Dermis blood vessel endothelial cell (primary cell): ENCODE measurements around the gene UBB. TPM values are rescaled to one million over a fixed set of nuclear protein-coding genes. Genes with fewer than 3 reads are reported as not detected.

Experiments used
- DNase-seq: peaks from one replicate; pipeline ENCODE4 v3.0.0; 2010
- total RNA-seq: library from RNA; depleted of rRNA; stranded (reverse); fragments of >200 nt; gene quantifications from 2 replicates; pipeline ENCODE4 v1.2.3, GENCODE V29; 2014

UBB gene
- 1,676 and 1,882 TPM in 2 replicates for total RNA-seq

DNA sequence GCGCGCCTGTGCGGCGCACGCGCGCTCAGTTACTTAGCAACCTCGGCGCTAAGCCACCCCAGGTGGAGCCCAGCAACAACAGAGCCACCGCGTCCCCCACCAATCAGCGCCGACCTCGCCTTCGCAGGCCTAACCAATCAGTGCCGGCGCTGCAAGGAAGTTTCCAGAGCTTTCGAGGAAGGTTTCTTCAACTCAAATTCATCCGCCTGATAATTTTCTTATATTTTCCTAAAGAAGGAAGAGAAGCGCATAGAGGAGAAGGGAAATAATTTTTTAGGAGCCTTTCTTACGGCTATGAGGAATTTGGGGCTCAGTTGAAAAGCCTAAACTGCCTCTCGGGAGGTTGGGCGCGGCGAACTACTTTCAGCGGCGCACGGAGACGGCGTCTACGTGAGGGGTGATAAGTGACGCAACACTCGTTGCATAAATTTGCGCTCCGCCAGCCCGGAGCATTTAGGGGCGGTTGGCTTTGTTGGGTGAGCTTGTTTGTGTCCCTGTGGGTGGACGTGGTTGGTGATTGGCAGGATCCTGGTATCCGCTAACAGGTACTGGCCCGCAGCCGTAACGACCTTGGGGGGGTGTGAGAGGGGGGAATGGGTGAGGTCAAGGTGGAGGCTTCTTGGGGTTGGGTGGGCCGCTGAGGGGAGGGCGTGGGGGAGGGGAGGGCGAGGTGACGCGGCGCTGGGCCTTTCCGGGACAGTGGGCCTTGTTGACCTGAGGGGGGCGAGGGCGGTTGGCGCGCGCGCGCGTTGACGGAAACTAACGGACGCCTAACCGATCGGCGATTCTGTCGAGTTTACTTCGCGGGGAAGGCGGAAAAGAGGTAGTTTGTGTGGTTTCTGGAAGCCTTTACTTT is at the start of gene UBB:
Gene UBB, plus strand, starts transcription at position 452 of the 856 bp plus-strand sequence. CDS start 817 bp downstream, outside the sequence.
- DNase-seq: peak; percentile 99

GRCh38 chr17:16338391-16338790 is 42.5 kb upstream of the UBB start:
- DNase-seq: no peak

- no peak for DNase-seq
Observed at GRCh38 chr17:16339402-16339801, 41.5 kb upstream of the UBB start.

DNA sequence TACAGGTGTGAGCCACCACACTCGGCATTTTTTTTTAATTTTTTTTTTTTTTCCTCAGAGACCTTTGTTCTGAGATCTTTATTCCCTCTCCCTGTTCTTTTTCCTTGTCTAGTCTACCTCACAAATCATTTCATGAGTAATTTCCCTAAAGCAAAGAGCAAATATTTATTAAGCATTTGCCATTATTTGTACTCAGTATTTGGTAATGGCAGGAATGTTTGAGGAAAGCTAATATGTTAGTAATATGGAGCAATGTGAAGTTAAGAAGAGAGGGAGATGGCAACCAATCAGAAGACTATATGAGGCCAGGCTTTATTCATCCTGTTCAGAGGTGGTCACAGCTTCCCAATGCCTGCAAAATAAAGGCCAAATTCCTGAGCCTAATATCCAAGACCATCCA is 40.9 kb upstream of the UBB start:
- no peak for DNase-seq

DNA sequence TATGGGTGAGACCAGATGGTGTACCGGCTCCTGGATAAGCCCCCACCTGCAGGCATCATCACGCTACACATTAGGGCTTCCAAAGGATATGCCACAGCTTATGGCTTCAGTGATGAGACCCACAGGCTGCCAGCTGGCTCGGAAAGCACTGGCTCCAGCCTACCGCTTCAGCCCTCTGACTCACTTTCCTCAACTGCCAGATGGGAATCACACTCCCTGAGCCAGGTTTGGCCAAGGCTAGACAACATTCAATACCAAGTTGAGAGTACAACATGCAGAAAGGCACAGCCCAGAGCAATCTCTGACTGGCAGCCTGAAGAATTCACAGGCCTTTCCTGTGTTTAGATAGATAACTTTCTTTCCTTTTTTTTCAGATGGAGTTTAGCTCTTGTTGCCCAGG is 37.9 kb upstream of the UBB start:
- DNase-seq: peak; percentile 73

DNA sequence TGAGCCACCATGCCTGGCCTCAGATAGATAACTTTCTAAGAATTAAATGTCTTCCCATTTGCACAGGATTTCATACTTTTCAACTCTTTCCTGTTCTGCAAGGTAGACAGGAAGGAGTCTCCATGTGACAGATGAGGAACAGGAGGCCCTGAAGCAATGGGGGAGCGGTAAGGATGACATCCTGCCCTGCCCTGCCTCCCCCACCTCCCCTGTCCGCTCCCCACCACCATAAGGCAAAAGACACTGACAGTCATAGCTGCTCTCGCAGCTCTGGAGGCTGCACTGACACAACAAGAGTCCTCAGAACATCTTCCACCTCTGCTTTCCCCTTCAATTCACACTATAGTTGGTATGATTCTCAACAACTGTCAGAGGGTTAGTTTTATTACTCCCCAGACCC is 37.3 kb upstream of the UBB start:
- DNase-seq: no peak

DNA sequence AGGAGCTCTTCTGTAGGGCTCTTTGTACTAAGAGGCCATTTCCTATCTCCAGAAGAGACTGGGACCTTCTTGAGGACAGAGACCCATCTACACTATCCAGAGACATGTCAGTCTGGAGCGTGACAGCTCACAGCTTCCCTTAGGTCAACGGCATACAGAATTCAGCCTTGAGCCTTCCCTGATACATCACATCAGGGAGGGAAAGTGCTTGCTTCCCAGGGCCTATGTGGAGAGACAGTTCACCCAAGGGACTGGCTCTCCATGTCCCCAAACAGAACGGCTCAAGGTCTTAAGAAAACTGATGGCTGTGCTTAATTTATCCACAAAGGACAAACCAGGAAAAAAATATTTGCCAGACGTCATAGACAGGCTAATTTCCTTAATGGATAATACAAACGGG is 35.3 kb upstream of the UBB start:
- DNase-seq: no peak

DNA sequence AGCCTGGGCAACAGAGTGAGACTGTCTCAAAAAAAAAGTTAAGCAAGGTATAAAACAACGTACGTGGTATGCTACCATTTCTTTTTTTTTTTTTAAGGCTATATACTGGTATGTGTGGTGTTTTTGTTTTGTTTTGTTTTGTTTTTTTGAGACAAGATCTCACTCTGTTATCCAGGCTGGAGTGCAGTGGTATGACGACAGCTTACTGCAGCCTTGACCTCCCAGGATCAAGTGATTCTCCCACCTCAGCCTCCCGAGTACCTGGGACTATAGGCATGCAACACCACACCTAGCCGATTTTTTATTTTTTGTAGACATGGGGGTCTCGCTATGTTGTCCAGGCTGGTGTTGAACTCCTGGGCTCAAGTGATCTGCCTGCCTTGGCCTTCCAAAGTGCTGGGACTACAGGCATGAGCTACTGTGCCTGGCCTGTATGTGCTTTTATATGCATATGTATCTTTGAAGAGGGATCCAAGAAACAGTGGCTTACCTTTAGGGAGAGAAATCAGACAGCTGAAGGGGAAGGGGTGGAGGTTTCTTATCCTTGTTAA is 34.1 kb upstream of the UBB start:
- DNase-seq: no peak

GRCh38 chr17:16348586-16348985 is 32.3 kb upstream of the UBB start:
- no peak for DNase-seq

DNA sequence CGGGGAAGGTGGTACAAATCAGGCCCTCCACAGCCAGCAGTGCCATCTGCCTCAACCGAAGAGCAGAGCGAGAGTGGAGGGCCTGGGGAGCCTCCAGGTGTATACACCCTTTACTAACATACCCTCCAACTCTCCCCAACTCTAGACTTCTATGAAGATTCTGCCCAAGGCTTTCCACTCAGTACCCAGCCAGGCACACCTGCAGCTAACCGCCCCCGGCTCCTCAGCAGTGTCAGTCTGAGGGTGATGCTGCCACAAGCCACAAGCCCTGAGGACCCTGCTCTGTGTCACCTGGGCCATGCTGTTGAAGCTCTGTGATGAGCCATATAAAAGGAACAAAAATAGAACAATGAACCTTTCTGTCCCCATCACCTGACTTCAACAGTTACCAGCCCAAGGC is 31.5 kb upstream of the UBB start:
- DNase-seq: no peak

DNA sequence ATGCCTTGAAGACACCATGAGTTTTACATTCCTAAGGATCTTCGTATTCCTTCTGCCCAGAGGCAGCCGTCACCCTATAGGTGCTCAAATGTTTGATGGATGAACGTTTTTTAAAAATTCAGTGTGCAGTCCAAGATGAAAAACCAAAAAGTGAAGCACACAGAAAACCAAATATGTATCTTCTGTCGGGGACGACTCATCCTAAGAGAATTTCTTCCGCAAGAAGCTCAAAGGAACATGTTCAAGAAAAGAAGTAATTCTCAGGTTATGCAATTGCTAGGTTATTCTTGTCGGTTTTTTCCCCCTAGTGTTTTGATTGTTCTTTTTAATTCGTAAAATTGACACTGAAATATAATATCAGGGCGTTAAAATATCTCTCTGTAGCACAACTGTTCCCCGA is 29.1 kb upstream of the UBB start:
- DNase-seq: no peak

GRCh38 chr17:16352303-16352666 is 28.6 kb upstream of the UBB start:
- DNase-seq: peak; percentile 46

- no peak for DNase-seq
Observed at GRCh38 chr17:16352667-16353316, 28.1 kb upstream of the UBB start.

- DNase-seq: peak; percentile 62
Observed at GRCh38 chr17:16353317-16354174, 27.3 kb upstream of the UBB start, which contains the start of gene CENPV. TSS of gene CENPV (minus strand) at chr17:16353469. CDS start at chr17:16353436, 33 bp downstream.

DNA sequence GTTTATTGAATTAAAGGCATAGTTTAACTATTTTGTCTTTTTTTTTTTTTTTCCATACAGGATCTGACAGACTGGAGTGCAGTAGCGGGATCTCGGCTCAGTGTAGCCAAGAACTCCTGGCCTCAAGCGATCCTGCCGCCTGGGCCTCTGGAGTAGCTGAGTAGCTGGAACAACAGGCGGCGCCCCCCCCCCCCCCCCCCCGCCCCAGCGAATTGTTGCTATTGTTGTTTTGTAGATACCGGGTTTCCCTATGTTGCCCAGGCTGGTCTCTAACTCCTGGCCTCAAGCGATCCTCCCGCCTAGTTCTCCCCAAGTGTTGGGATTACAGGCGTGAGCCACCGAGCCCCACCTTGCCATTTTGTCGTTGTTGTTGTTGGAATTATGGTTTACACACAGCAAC is 26.3 kb upstream of the UBB start:
- DNase-seq: no peak

GRCh38 chr17:16358394-16358793 is 22.5 kb upstream of the UBB start:
- no peak for DNase-seq

DNA sequence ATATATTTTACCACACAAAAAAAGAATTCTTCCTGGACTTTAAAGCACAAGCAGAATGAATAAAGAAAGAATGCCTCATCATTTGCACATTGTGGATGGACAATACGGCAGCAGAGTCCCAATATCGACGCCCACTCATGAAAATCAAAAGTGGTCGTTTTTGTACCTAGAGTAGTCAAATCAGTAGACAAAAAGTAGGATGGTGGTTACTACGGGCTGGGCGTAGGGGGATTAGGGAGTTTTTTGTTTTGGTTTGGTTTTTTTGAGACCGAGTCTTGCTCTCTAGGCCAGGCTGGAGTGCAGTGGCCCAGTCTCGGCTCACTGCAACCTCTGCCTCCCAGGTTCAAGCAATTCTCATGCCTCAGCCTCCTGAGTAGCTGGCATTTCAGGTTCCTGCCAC is 19.0 kb upstream of the UBB start:
- DNase-seq: no peak

- DNase-seq: peak; percentile 88
Observed at GRCh38 chr17:16363749-16364536, 16.9 kb upstream of the UBB start.

GRCh38 chr17:16364625-16365024 is 16.3 kb upstream of the UBB start:
- no peak for DNase-seq

DNA sequence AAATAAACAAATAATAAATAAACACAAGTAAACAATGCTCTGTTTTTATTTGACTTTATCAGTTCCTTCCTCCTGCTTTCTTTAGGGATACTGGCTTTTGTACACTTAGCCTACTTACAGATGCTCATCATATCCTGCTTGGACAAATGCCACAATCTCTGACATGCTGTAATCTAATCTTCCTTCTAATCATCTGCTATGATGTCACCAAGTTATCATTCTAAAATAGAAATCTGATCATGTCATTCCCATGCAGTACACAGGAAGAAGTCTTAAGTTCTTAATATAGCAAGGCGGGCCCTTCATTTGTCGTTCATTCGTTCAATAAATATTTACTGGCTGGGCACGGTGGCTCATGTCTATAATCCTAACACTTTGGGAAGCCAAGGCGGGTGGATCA is 9.1 kb upstream of the UBB start:
- peak; percentile 81 for DNase-seq

- DNase-seq: no peak
Observed at GRCh38 chr17:16374146-16374938, 6.5 kb upstream of the UBB start.
